Fibroblast of gingiva (primary cell): ENCODE measurements around the gene STXBP1.

Experiments used
- DNase-seq: peaks from one replicate; pipeline ENCODE4 v3.0.0-alpha.2; 2011; ENCODE audit warnings: low read depth

STXBP1 gene

GRCh38 chr9:127715470-127716337, 103.6 kb downstream of the STXBP1 start, which contains the start of the genes PTRH1 and TTC16:
PTRH1 (minus strand) TSS chr9:127715663; CDS start chr9:127715639, 24 bp downstream.
TTC16 (plus strand) TSS chr9:127716079; CDS start chr9:127716146, 67 bp downstream.
- DNase-seq = peak; percentile 94

- DNase-seq = no peak
Measured at GRCh38 chr9:127716412-127716811, 104.3 kb downstream of the STXBP1 start.

GRCh38 chr9:127717766-127718165, 105.7 kb downstream of the STXBP1 start:
- no peak for DNase-seq

GRCh38 chr9:127720031-127720864, 108.2 kb downstream of the STXBP1 start:
- DNase-seq = no peak

- no peak for DNase-seq
Measured at GRCh38 chr9:127720865-127721227, 108.8 kb downstream of the STXBP1 start.

- no peak for DNase-seq
Measured at GRCh38 chr9:127721391-127721821, 109.3 kb downstream of the STXBP1 start.

GRCh38 chr9:127722055-127722745, 110.1 kb downstream of the STXBP1 start:
- no peak for DNase-seq

- DNase-seq = no peak
Measured at GRCh38 chr9:127723013-127723412, 110.9 kb downstream of the STXBP1 start.

GRCh38 chr9:127723444-127723843, 111.4 kb downstream of the STXBP1 start:
- DNase-seq = peak; percentile 79

- DNase-seq = no peak
Measured at GRCh38 chr9:127724012-127724411, 111.9 kb downstream of the STXBP1 start.

- no peak for DNase-seq
Measured at GRCh38 chr9:127726871-127727270, 114.8 kb downstream of the STXBP1 start.

GRCh38 chr9:127728808-127729207, 116.7 kb downstream of the STXBP1 start:
- DNase-seq = no peak

GRCh38 chr9:127729522-127730256, 117.6 kb downstream of the STXBP1 start:
- DNase-seq = no peak

GRCh38 chr9:127730262-127730661, 118.2 kb downstream of the STXBP1 start:
- DNase-seq = no peak

- no peak for DNase-seq
Measured at GRCh38 chr9:127730799-127731410, 118.8 kb downstream of the STXBP1 start.

- DNase-seq = no peak
Measured at GRCh38 chr9:127731938-127732337, 119.9 kb downstream of the STXBP1 start.

- DNase-seq = no peak
Measured at GRCh38 chr9:127732444-127732843, 120.4 kb downstream of the STXBP1 start.

- DNase-seq = no peak
Measured at GRCh38 chr9:127733614-127734013, 121.5 kb downstream of the STXBP1 start.

- no peak for DNase-seq
Measured at GRCh38 chr9:127734247-127734746, 122.2 kb downstream of the STXBP1 start.

- peak; percentile 96 for DNase-seq
Measured at GRCh38 chr9:127734747-127735529, 122.9 kb downstream of the STXBP1 start, which contains the start of gene TOR2A. TOR2A (minus strand) TSS chr9:127735294; CDS start chr9:127735270, 24 bp downstream.
